Hepatocyte (in vitro differentiated cells): Measurements from ENCODE around the gene CYSRT1. TPM values are rescaled to one million over a fixed set of nuclear protein-coding genes. Genes with fewer than 3 reads are reported as not detected.

ENCODE experiments used
- DNase-seq: peaks from one replicate; pipeline ENCODE4 v3.0.0-alpha.2; 2016; ENCODE audit warnings: low spot score
- H2AFZ ChIP-seq: fragments of 200-600 bp; sonication (generic); 2 replicates; pipeline ENCODE4 v1.6.0; 2016; ENCODE audit warnings: antibody characterized with exemption, mild to moderate bottlenecking
- H3K27ac ChIP-seq: fragments of 200-600 bp; sonication (generic); 2 replicates; pipeline ENCODE4 v1.5.1; 2016; ENCODE audit warnings: mild to moderate bottlenecking
- H3K27me3 ChIP-seq: fragments of 200-600 bp; sonication (generic); 2 replicates; pipeline ENCODE4 v1.6.1; 2016
- H3K36me3 ChIP-seq: fragments of 200-600 bp; sonication (generic); replicated peaks from 2 replicates; pipeline ENCODE4 v1.5.1; 2016; ENCODE audit warnings: low read depth; ENCODE audit not compliant: insufficient read depth
- H3K4me1 ChIP-seq: fragments of 200-600 bp; sonication (generic); 2 replicates; pipeline ENCODE4 v1.5.1; 2016; ENCODE audit warnings: mild to moderate bottlenecking, moderate library complexity; ENCODE audit not compliant: insufficient read depth
- H3K4me2 ChIP-seq: fragments of 200-600 bp; sonication (generic); 2 replicates; pipeline ENCODE4 v1.6.0; 2016
- H3K4me3 ChIP-seq: fragments of 200-600 bp; sonication (generic); 2 replicates; pipeline ENCODE4 v1.5.1; 2016; ENCODE audit warnings: mild to moderate bottlenecking
- H3K79me2 ChIP-seq: fragments of 200-600 bp; sonication (generic); 2 replicates; pipeline ENCODE4 v1.6.0; 2017; ENCODE audit warnings: mild to moderate bottlenecking
- H3K9me2 ChIP-seq: fragments of 200-600 bp; sonication (generic); replicated peaks from 2 replicates; pipeline ENCODE4 v1.6.0; 2017; ENCODE audit warnings: mild to moderate bottlenecking; ENCODE audit not compliant: insufficient read depth
- H3K9me3 ChIP-seq: fragments of 200-600 bp; sonication (generic); 2 replicates; pipeline ENCODE4 v1.5.1; 2016; ENCODE audit warnings: low read depth, mild to moderate bottlenecking
- H4K20me1 ChIP-seq: fragments of 200-600 bp; sonication (generic); 2 replicates; pipeline ENCODE4 v1.6.0; 2016; ENCODE audit warnings: mild to moderate bottlenecking; ENCODE audit not compliant: insufficient read depth, poor library complexity, severe bottlenecking
- EZH2 ChIP-seq: fragments of 200-600 bp; sonication (generic); IDR thresholded peaks from 2 replicates; pipeline ENCODE4 v1.6.1; 2016; ENCODE audit warnings: antibody characterized with exemption, mild to moderate bottlenecking, borderline replicate concordance
- EZH2phosphoT487 ChIP-seq: fragments of 200-600 bp; sonication (generic); IDR thresholded peaks from one replicate; pipeline ENCODE4 v1.6.1; 2018; ENCODE audit warnings: antibody characterized with exemption, mild to moderate bottlenecking, low read depth, moderate library complexity; ENCODE audit not compliant: unreplicated experiment, severe bottlenecking
- WGBS: methylation state at CpG from one replicate; pipeline ENCODE4 v1.1.6; 2016; ENCODE audit warnings: low lambda C conversion rate; ENCODE audit errors: missing lambda C conversion rate; 5-methylcytosine and 5-hydroxymethylcytosine counted together
- polyA plus RNA-seq: library from polyadenylated mRNA; unstranded; fragments of >200 nt; fragmentation: Nextera tagmentation; extraction: Ambion mirVana; gene quantifications from 2 replicates; pipeline ENCODE4 v1.2.1, GENCODE V29; 2016
- total RNA-seq: library from RNA; depleted of rRNA; stranded (reverse); fragments of >200 nt; gene quantifications from 2 replicates; pipeline ENCODE4 v1.2.3, GENCODE V29; 2014
- TF ChIP-seq, protein P1 (sequence below): fragments of 200-600 bp; sonication (generic); IDR thresholded peaks from 2 replicates; pipeline ENCODE4 v1.5.1; 2016; ENCODE audit warnings: antibody characterized with exemption, mild to moderate bottlenecking; ENCODE audit not compliant: poor library complexity

CYSRT1 gene
- total and polyA plus RNA-seq, 2 experiments from 2014 or later, result 1.4 to 2.1 TPM

DNA sequence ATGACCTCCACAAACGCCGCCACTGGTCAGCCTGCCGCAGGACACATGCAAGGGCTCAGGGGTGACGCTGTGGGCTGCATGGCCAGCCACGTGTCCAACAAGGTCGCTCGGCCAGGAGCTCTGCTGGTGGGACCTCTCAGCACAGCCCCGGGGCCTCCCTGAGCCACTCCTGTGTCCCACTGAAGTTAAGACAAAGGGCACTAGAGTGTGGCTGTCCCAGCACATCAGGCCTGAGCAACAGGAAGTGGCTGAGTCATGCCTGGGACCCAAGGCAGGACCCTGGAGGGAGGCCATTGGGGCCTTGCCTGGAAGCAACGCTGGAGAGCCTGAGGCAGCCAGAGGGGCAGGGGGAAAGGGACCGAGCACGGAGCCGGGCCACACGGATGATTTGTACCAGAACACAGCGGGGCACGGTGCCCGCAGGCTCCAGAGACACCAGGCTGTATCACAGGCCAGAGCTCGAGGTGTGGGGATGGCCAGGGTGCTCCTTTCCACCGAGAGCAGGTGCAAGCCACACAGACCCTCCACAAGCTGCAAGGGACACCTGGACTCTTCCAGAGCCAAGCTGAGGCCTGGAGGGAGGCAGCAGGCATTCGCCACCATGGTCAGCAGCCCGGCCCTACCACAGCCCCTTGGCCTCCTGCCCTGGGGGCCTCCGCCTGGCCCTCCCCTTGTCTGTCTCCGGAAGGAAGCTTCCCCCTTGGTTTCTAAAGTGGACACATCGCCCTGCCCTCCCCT lies 46.6 kb upstream of the CYSRT1 start:
- 98% methylated on average over 23 of the region's 23 CpGs for WGBS
- Histone ChIP-seq H3K27me3 (no peaks in the 10 kb centered on the region), H4K20me1 (no peaks in the 10 kb centered on the region), H2AFZ (no peak overlapping the region), H3K27ac (no peak overlapping the region), H3K4me2 (no peak overlapping the region), H3K79me2 (no peaks in the 10 kb centered on the region), H3K9me2 (no peaks in the 10 kb centered on the region), H3K36me3 (no peaks in the 10 kb centered on the region), H3K4me1 (no peaks in the 10 kb centered on the region), H3K4me3 (no peak overlapping the region), H3K9me3 (no peaks in the 10 kb centered on the region)
- TF ChIP-seq EZH2phosphoT487, result no peak
- TF ChIP-seq, protein P1, sequence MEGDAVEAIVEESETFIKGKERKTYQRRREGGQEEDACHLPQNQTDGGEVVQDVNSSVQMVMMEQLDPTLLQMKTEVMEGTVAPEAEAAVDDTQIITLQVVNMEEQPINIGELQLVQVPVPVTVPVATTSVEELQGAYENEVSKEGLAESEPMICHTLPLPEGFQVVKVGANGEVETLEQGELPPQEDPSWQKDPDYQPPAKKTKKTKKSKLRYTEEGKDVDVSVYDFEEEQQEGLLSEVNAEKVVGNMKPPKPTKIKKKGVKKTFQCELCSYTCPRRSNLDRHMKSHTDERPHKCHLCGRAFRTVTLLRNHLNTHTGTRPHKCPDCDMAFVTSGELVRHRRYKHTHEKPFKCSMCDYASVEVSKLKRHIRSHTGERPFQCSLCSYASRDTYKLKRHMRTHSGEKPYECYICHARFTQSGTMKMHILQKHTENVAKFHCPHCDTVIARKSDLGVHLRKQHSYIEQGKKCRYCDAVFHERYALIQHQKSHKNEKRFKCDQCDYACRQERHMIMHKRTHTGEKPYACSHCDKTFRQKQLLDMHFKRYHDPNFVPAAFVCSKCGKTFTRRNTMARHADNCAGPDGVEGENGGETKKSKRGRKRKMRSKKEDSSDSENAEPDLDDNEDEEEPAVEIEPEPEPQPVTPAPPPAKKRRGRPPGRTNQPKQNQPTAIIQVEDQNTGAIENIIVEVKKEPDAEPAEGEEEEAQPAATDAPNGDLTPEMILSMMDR, result no peak
- TF ChIP-seq EZH2, result no peak
- no peak for DNase-seq

DNA sequence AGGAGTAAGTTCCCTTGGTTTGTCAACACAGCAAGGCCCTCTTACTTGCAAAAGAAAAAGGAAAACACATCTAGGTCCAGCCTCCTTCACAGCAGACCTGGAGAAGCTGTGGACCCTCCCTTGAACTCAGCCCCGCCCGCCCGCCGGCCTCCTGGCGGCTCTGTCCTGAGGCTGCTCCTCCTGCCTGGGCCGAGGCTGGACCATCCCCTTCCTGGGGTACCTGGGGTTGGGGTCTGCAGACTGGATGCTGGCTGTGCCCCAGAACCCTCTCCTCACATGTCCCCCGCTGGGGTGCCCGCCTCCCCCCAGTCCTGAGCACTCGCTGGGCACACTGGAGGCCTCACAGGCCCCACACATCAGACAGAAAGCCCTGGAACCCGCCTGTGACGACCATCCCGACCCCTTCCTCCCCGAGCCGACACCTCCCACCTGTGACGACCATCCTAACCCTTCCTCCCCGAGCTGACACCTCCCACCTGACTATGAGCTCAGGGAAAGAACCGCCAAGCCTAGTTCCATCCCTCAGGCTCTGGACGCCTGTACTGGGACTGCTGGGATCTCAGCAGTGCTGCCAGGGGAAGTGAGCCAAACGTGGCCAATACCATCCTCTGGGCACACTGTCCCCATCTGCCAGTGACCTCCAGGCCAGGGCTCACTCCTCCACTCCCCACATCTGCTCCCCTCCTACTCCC lies 45.9 kb upstream of the CYSRT1 start:
- Histone ChIP-seq H3K27me3 (no peaks in the 10 kb centered on the region), H3K27ac (no peak overlapping the region), H2AFZ (no peak overlapping the region), H3K9me3 (no peaks in the 10 kb centered on the region), H3K4me1 (no peaks in the 10 kb centered on the region), H3K4me3 (no peak overlapping the region), H3K36me3 (no peaks in the 10 kb centered on the region), H3K9me2 (no peaks in the 10 kb centered on the region), H3K79me2 (no peaks in the 10 kb centered on the region), H3K4me2 (no peak overlapping the region), H4K20me1 (no peaks in the 10 kb centered on the region)
- TF ChIP-seq EZH2phosphoT487 (no peak), EZH2 (no peak)
- TF ChIP-seq, protein P1, result no peak
- WGBS, result 94% methylated on average over 18 of the region's 19 CpGs
- DNase-seq, result no peak

DNA sequence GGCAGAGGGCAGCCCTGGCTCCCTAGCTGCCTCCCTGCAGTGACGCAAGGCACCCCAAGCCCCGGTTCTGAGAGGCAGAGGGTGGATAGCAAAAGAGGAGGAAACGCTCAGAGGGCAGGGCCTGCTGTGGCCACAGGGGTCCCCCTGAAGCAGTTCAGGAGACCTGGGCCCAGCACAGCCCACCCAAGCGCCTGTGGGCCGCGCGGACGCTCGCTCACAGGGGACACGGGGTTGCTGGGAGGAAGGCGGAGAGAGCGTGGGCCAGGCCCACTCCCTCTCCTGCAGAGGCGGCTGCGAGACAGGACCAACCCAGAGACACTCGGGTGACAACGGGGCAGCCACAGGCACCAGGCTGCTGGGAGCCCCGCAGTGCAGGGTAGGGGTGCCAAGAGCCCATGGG lies 45.2 kb upstream of the CYSRT1 start:
- Histone ChIP-seq H3K9me2 (no peaks in the 10 kb centered on the region), H3K9me3 (no peaks in the 10 kb centered on the region), H3K27me3 (no peaks in the 10 kb centered on the region), H2AFZ (no peak overlapping the region), H3K27ac (no peak overlapping the region), H3K4me3 (no peak overlapping the region), H3K4me2 (no peak overlapping the region), H3K36me3 (no peaks in the 10 kb centered on the region), H3K79me2 (no peaks in the 10 kb centered on the region), H3K4me1 (no peaks in the 10 kb centered on the region), H4K20me1 (no peaks in the 10 kb centered on the region)
- DNase-seq, result no peak
- TF ChIP-seq EZH2phosphoT487, result no peak
- TF ChIP-seq, protein P1, result no peak
- TF ChIP-seq EZH2, result no peak
- 96% methylated on average over 14 of the region's 17 CpGs for WGBS
